GM19397 (cell line): ENCODE results near the gene CTRB1.
"Not testable (repeated sequence)": the region's sequence is repeated elsewhere in the genome, so short reads cannot be mapped to it uniquely, and the experiment has no call there.

Experiments used
- ATAC-seq: cut with Tn5 transposase; IDR thresholded peaks from one replicate; pipeline ENCODE4 v1.9.1; 2021; ENCODE audit warnings: mild to moderate bottlenecking, moderate library complexity; ENCODE audit not compliant: unreplicated experiment

Gene CTRB1

DNA sequence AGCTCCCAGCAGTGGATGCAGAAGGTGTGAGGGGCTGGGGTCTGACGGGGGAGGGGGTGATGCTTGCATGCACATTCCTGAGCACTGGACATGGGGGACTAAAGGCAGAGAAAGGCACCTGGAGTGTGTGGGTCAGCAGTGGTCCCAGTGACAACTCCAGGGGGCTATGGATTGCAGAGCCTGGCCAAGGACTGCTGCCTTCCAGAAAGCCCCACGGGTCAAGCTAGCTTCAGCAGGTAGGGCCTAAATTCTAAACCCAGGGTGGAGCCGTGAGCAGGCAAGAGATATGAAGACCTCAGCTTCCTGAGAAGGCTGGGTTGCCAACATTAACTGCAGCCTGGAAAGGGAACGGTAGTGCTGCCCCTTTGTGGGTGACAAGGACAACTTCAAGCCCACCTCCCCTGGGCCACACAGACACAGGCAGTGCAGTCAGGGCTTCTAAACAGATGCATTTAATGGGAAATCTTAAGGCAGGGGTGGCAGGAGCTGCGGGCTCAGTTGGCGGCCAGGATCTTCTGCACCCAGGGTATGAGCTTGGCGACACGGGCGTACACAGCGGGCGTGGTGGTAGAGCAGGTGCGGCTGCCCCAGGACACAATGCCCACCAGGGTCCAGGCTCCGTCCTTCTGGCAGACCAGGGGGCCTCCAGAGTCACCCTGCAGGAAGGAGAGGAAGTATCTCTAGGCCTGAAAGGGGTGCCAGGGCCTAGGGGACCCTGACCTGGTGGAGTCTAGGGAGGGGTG, 14.9 kb upstream of the CTRB1 start:
- ATAC-seq: no peak

DNA sequence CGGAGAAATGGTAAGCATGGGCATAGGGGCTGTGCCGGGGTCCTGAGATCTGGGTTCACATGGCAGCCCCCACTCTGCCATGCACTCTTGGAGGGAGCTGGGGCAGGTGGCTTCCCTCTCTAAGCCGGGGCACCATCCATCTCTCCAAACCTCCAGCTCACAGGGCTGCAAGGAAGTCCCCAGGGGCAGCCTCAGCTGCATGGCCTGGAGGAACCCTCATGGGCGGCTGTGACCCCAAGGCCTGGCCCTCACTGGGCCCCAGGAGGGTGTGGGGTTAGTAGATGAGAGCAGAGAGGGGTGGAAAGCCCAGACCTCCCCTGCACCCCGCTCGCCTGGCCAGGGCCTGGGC, 14.4 kb upstream of the CTRB1 start:
- ATAC-seq: no peak

DNA sequence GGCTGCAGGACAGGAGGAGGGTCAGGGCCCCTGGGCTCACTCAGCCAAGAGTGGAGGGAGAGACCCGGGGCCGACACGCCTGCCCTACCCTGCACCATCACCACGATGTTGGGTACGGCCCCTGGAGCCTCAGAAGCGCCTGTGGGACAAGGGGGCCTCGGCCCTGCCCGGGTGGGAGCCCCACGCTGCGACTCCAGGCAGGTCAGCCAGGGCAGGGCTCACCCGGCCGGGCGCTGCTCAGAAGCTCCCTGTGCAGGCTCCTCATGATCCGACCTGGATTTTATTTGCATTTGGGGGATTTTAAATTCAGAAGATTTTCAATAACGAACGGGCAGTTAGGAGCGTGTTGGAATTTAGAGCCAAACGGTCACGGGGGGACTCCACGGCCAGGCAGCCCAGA, 13.9 kb upstream of the CTRB1 start:
- not testable (repeated sequence) for ATAC-seq

DNA sequence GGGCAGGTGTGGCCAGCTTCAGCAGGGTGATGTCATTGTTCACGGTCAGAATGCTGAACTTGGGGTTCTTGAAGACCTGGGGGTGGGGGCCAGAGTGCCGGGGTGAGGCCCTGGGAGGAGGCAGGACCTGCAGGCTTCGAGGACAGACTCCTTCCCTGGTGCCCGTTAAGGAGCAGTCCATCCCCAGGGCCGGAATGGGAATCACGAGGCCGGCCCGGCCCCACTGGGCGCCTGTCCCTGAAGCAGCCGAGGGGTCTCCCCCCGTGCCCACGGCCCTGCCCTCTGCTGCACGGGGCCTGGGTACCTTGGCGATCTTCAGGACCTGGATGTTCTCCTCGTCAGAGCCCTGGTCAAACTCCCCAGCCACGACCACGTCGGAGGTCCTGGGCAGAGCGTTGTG, 13.3 kb upstream of the CTRB1 start:
- ATAC-seq: not testable (repeated sequence)

DNA sequence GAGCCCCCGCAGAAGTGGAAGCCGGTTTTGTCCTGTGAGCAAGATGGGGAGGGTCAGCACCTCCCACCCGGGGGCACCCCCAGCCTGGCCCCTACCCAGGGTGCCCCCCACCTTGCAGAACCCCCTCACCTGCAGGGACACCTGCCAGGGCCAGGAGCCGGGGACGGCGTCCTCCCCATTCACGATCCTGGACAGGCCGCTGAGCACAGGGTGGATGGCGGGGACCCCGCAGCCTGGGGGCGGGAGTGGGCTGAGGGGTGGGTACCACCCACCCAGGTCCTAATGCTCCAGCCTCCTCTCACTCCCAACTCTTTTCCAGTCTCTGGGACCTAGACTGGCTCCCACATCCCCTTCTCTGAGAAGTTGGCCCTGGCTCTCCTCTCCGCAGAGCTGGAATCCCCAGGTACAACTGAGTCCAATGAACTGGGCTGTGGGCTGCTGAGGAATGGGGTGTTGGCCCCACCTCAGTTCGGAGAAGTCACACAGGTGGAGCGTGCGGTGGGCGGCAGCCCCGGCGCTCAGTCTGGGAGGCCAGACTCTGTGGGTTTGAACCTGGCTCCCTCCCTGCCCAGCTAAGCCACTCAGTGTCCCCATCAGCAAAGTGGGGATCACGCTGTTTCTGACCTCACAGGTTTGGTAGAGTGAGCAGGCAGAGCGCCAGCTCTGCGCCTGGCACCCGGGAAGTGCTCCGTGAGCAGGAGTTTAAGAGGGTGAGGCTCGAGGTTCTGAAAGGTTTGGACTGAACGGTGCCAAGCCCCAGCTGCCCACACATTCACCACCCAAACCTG, 12.6 kb upstream of the CTRB1 start:
- ATAC-seq: not testable (repeated sequence)

DNA sequence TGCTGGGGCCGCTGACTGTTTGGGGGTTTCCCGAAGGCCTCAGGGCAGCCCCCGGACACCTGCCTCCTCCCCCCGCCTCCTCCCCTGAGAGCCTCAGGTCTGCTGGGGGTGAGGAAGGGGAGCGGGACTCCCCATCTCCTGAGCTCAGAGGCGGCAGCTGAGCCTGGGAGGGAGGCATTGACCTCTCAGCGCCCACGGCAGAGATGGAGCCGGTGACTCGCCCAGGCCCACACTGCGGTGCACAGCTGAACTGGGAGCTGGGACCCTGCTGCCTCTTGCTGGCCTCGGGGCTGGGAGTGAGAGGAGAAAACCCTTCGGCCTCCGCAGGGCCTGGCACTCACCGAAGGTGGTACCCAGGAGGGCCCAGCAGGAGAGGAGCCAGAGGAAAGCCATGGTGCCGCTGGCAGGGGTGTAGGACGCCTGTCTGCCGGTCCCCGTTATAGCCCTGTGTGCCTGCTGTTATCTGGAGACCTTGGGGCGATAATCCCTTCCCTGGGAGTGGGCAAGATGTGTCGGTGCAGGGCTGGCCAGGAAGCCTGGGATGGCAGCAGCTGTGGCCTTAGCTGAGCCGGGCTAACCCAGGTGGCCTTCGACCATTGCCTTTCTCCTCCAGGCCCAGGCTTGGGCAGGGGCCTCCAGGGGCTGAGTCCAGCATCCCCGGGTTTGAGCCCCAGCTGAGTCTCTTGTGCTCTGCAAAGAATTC, 11.9 kb upstream of the CTRB1 start, which contains the start of gene CTRB2:
Gene CTRB2 (minus strand): TSS at position 413 of the 703 bp plus-strand sequence. CDS start 20 bp downstream, at position 393.
- no peak for ATAC-seq

DNA sequence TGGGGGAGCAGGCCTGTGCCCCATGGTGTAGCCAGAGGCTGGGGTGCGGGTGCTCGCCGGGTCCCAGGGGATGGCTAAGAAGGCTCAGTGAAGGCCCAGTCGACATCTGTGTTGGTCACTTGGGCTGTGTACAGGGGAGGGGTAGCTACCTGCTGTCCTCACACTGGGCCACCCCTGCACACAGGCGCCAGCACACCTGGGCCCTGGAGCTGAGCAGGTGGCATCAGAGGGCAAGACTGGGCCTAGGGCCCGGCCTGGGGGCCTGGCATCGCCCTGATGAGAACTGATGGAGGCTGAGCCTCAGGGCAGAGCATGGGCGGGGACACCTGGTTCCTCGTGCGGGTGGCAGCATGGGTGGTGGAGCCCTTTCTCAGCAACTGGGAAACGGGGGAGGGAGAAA, 11.0 kb upstream of the CTRB1 start:
- no peak for ATAC-seq

DNA sequence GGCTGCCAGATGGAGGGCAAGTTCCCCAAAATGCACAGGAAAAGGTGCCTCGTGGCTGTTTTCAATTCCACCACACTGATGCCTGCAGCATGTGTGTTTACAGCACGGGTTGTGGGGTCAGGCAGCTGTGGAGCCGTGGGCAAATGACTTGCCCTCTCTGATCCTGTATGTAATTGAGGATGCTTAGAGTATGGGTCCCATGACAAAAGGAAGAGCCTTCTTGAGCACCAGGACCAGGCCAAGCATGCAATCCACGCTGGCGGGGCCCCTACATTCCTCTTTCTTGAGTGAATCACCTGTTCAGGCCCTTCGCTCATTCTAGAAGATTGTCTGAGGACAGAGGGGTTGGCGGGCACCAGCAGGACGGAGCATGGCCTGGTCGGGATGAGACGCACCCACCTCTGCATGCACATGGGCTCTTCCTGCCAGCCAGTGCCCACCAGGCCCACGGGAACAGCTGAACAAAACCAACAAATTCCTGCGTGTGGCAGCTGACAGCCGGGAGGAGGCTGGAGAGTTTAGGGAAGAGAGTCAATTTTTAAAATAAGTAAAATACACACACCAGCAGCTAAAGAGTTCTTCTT, 10.5 kb upstream of the CTRB1 start:
- no peak for ATAC-seq

DNA sequence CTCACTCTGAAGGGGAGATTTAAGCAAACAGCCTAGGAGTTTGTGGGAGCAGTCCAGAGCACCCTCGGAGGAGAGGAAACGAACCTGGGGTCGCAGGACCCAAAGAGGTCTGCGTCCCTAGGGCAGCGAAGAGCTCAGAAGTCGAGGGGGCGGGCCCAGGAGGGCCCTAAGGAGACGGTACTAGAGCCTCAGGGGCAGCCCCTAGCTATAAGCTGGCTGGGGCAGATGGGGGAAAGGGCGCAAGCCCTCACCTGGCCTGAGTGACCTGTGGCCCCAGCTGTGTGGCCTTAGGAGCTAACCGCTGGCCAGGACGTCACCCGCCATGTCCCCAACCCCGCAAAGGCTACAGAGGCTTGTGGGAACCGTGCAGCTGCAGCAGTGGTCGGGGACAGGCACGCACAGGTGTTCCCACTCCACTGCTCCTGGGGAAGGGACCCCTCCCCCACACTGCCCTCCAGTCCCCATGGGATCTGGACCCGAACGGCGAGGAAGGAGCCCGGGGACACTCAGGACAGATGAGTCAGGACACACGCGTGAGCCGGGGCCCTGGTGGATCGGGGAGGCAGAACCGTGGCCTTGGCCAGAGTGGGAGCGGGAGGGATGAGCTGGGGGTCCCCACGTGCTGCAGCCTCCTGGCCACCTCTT, 9.8 kb upstream of the CTRB1 start:
- ATAC-seq: no peak

DNA sequence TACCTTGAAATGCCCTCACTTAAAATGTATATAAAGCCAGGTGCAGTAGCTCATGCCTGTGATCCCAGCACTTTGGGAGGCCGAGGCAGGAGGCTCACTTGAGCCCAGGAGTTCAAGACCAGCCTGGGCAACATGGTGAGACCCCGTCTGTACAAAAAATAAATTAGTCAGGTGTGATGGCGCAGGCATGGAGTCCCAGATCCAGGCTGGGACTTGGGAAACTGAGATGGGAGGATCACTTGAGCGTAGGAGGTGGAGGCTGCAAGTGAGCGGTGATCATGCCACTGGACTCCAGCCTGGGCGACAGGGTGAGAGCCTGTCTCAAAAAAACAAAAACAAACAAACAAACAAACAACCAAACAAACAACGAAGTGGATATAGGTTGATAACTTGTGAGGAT, 9.3 kb upstream of the CTRB1 start:
- ATAC-seq: not testable (repeated sequence)

DNA sequence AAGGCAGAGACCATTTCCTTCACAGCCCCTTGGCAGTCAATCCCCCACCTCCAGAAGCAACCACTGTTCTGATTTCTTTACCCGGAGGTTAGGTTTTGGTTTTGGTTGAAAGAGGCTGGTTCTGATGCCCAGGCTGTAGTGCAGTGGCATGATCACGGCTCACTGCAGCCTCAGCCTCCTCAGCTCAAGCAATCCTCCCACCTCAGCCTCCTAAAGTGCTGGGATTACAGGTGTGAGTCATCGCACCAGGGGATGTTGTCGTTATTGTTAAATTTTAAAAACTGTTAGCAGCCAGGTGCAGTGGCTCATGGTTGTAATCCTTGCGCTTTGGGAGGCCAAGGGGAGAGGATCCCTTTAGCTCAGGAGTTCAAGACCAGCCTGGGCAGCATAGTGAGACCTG, 8.8 kb upstream of the CTRB1 start:
- no peak for ATAC-seq

DNA sequence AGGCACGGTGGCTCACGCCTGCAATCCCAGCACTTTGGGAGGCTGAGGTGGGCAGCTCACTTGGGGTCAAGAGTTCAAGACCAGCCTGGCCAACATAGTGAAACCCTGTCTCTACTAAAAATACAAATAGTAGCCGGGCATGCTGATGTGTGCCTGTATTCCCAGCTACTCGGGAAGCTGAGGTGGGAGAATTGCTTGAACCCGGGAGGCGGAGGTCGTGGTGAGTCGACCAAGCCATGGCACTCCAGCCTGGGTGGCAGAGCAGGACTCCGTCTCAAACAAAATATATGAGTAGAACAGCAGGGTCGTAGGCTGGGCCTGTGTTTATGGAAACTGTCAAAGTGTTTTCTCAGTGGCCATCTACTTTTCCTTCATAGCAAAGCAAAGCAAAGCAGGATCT, 7.5 kb upstream of the CTRB1 start:
- not testable (repeated sequence) for ATAC-seq

DNA sequence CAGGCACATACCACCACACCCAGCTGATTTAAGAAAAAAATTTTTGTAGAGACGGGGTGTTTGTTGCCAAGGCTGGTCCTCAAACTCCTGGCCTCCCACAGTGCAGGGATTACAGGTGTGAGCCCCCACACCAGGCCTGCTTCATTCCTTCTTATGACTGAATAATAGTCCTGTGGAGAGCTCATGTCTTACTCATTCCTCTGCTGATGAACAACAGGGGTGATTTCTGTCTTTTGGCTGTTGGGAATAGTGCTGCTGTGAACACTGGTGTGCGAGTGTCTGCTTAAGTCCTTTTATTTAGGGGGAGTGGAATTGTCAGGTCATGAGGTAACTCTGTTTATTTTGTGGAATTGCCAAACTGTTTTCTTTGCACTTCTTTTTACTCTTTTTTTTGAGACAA, 2.7 kb upstream of the CTRB1 start:
- no peak for ATAC-seq

DNA sequence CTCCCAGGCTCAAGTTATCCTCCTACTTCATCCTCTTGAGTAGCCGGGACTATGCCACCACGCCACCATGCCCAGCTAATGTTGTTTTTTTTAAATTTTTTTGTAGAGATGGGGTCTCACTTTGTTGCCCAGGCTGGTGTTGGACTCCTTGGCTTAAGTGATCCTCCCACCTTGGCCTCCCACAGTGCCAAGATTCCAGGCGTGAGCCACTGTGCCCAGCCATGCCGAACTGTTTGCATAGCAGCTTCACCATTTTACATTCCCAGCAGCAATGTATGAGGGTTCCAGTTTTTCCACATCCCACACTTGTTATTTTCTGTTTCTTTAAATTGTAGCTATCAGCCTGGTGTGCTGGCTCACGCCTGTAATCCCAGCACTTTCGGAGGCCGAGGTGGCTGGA, 2.2 kb upstream of the CTRB1 start:
- no peak for ATAC-seq

DNA sequence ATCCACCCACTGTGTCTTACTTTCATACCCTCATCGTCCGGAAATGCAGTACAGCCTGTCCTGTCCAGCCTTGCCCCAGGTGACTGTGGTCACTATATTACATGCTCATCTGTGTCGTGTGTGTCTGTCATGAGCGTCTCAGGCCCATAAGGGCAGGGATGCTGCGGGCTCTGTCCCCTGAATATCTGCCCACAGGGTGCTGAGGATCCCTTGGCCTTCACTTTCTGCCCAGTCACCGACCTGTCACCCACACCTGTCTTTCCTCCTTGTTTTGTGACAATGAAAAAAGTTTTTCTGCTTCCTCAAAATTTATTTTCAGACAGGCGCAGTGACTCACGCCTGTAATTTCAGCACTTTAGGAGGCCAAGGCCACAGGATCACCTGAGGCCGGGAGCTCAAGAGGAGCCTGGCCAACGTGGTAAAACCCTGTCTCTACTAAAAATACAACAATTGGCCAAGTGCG, 1.4 kb upstream of the CTRB1 start:
- no peak for ATAC-seq

DNA sequence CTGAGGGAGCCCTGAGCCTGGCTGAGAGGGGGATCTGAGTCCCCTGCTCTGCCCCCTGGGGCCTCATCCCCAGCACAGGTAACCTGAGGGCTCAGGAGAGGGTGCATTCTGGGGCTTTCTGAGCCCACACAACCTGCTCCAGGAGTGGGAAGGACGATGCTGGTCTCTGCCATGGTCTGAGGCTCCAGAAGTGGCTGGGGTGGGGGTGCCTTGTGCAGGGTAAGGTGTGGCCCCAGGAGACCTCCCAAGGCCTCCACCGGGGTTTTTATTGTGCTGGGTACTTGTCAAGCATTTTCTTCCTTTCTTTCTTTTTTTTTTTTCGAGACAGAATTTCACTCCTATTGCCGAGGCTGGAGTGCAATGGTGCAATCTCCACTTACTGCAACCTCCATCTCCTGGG, 300 bp downstream of the CTRB1 start:
- no peak for ATAC-seq

DNA sequence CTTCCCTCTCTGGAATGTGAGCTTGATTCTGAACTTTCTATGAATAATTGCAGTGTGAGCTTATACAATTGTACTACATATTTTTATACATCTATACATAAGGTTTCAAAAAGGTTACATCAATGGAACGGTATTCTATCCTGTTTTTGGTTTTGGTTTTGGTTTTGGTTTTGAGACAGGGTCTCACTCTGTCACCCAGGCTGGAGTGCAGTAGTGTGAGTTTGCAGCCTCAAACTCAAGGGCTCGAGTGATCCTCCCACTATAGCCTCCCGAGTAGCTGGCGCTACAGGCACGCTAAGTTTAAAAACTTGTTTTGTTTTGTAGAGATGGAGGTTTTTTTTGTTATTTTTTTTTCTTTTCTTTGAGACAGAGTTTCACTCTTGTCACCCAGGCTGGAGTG, 1.1 kb downstream of the CTRB1 start:
- ATAC-seq: no peak

DNA sequence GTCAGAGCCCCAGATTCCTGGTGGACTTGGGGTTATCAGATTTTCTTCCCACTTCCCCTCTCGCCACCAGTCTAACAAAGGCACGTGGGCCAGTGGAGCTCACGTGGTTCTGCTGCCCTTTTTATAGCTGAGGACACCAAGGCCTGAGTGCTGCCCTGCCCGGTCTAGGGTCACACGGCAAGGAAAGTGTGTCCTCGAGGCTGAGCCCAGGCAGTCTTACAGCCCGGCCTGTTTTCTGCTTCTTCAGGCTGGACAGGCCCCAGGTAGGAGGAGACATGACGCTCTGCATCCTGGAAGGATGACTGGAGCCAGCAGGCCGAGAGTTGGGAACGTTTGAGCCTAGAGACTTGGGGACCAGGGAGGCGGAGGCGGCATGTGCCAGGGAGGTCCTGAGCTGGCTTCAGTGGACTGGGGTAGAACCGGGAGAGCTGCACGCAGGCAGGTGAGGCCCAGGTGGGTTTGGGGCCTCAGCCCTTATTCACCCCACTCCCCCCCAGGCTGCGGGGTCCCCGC, 3.5 kb downstream of the CTRB1 start:
- no peak for ATAC-seq

DNA sequence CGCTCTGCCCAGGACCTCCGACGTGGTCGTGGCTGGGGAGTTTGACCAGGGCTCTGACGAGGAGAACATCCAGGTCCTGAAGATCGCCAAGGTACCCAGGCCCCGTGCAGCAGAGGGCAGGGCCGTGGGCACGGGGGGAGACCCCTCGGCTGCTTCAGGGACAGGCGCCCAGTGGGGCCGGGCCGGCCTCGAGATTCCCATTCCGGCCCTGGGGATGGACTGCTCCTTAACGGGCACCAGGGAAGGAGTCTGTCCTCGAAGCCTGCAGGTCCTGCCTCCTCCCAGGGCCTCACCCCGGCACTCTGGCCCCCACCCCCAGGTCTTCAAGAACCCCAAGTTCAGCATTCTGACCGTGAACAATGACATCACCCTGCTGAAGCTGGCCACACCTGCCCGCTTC, 4.3 kb downstream of the CTRB1 start:
- ATAC-seq: not testable (repeated sequence)

DNA sequence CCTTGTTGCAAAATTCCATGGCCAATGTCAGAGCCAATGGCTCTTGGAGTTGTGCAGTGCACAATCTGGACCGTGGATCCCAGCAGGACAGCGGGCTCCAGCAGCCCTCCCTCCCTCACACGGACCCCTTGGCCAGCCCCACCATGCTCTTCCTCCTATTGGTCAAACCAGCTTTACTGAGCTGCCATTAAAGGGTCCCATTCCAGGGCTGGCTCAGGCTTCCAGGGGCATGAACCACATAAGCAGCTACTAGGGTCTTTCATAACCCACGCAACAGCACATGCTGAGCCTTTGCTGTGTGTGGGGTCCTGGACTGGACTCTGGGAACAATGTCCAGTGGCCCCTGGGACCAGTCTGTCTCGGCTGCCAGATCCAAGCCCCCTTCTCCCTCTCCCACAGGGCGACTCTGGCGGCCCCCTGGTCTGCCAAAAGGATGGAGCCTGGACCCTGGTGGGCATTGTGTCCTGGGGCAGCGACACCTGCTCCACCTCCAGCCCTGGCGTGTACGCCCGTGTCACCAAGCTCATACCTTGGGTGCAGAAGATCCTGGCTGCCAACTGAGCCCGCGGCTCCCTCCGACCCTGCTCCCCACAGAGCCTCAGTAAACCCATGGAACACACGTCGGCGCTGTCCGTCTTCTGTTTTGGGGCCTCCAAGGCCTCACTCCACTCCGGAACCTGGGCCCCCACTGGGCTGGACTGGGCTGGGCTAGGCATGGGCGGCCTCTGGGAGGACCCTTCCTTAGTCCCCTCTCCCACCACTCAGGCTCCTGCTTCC, 5.7 kb downstream of the CTRB1 start:
- no peak for ATAC-seq
